Measurements from ENCODE around the gene CLEC12A.

The CLEC12A gene

GRCh38 chr12:9991876-9992275 lies 20.7 kb downstream of the CLEC12A start:
- no peak overlapping the region for H3K4me3 ChIP-seq (ENCODE audit: low read depth, low read length)
- TF ChIP-seq CTCF (IDR thresholded peaks at IDR 0.05; ENCODE audit: low read depth, low read length) = no peak

- no peak for TF ChIP-seq CTCF (IDR thresholded peaks at IDR 0.05; ENCODE audit: low read depth, low read length)
- H3K4me3 ChIP-seq (ENCODE audit: low read depth, low read length) = no peak overlapping the region
Observed at GRCh38 chr12:9992296-9992695, 21.1 kb downstream of the CLEC12A start.

- H3K4me3 ChIP-seq (ENCODE audit: low read depth, low read length) = no peak within 1 kb of the TSS
- TF ChIP-seq CTCF (IDR thresholded peaks at IDR 0.05; ENCODE audit: low read depth, low read length) = no peak
Observed at GRCh38 chr12:9999016-9999415, 27.8 kb downstream of the CLEC12A start, which contains the start of gene CLEC1B. Gene CLEC1B, minus strand, starts transcription at chr12:9999121. Its CDS starts 21 bp downstream, at chr12:9999100.

- no peak for TF ChIP-seq CTCF (IDR thresholded peaks at IDR 0.05; ENCODE audit: low read depth, low read length)
- H3K4me3 ChIP-seq (ENCODE audit: low read depth, low read length) = no peak overlapping the region
Observed at GRCh38 chr12:10001171-10001776, 30.1 kb downstream of the CLEC12A start.

GRCh38 chr12:10012630-10013330 lies 41.6 kb downstream of the CLEC12A start:
- no peak overlapping the region for H3K4me3 ChIP-seq (ENCODE audit: low read depth, low read length)
- no peak for TF ChIP-seq CTCF (IDR thresholded peaks at IDR 0.05; ENCODE audit: low read depth, low read length)

GRCh38 chr12:10015450-10015849 lies 44.2 kb downstream of the CLEC12A start:
- TF ChIP-seq CTCF (IDR thresholded peaks at IDR 0.05; ENCODE audit: low read depth, low read length) = no peak
- no peak overlapping the region for H3K4me3 ChIP-seq (ENCODE audit: low read depth, low read length)

- H3K4me3 ChIP-seq (ENCODE audit: low read depth, low read length) = no peak overlapping the region
- TF ChIP-seq CTCF (IDR thresholded peaks at IDR 0.05; ENCODE audit: low read depth, low read length) = no peak
Observed at GRCh38 chr12:10016881-10017280, 45.7 kb downstream of the CLEC12A start.
